Psoas muscle (tissue), 8 donors: ENCODE data around the gene ULK4. TPM values are rescaled to one million over a fixed set of nuclear protein-coding genes. Genes with fewer than 3 reads are reported as not detected.

Experiments
- ATAC-seq, 4 donors: fragments of 200-7000 bp; cut with Tn5 transposase; one replicate each; pipeline ENCODE4 v1.9.1; 2020; ENCODE audit warnings: moderate library complexity in 3 of 4, mild to moderate bottlenecking in 2 of 4
- DNase-seq, 2 donors: peaks; one replicate each; pipeline ENCODE4 v3.0.0-alpha.2; 2020
- H3K27ac ChIP-seq: fragments of 200-600 bp; one replicate; pipeline ENCODE4 v1.8.0; 2022
- H3K27me3 ChIP-seq, 3 donors: fragments of 200-600 bp in 1 of 3; one replicate each; pipeline versions ENCODE4 v1.6.1 to v1.8.0; 2013 to 2022; ENCODE audit warnings: low read length in 2 of 3, mild to moderate bottlenecking in 2 of 3, moderate library complexity in 1 of 3; ENCODE audit not compliant: insufficient read depth in 3 of 3
- H3K36me3 ChIP-seq, 2 donors: fragments of 200-600 bp in 1 of 2; one replicate each; pipeline versions ENCODE4 v1.6.1 to v1.8.0; 2013 to 2022; ENCODE audit warnings: low read depth in 1 of 2, mild to moderate bottlenecking in 1 of 2, moderate library complexity in 1 of 2; ENCODE audit not compliant: insufficient read depth in 1 of 2
- H3K4me1 ChIP-seq: fragments of 200-600 bp; one replicate; pipeline ENCODE4 v1.8.0; 2022
- H3K4me3 ChIP-seq: fragments of 200-600 bp; one replicate; pipeline ENCODE4 v1.8.0; 2022; ENCODE audit warnings: mild to moderate bottlenecking
- H3K9me3 ChIP-seq: fragments of 200-600 bp; one replicate; pipeline ENCODE4 v1.8.0; 2022
- CTCF ChIP-seq: fragments of 200-600 bp; IDR thresholded peaks from one replicate; pipeline ENCODE4 v1.8.0; 2022; ENCODE audit warnings: antibody characterized with exemption
- WGBS, 3 donors: extraction: QIAGEN DNeasy Blood & Tissue Kit; methylation state at CpG; one replicate each; pipeline versions ENCODE4 v1.1.6 to v1.1.7; 2013; 5-methylcytosine and 5-hydroxymethylcytosine counted together
- intact Hi-C, 2 donors: fragments of 100-400 bp; cut with DNase I; formaldehyde crosslinking; loops; one replicate each; pipeline versions ENCODE4 v1.11.0 to v1.14.2; 2022
- polyA plus RNA-seq, 3 donors: library from polyadenylated mRNA; stranded (reverse); fragments of 200-250 nt; gene quantifications; one replicate each; pipeline ENCODE4 v1.2.3, GENCODE V29; 2013
- total RNA-seq, 4 donors: library from RNA; stranded (reverse); fragmentation: NEBNext Ultra II Directional in 2 of 4; extraction: Animal tissue kit (Norgen Biotek cat#: 25700) in 2 of 4; gene quantifications; one replicate each; pipeline versions ENCODE4 v1.2.1 to v1.2.4, GENCODE V29; 2021 to 2023
- donor health status: healthy with polysubstance abuse.
- donor health status: DM: no; HTN: no; CAD: no; lungs with moderate emphysema.
- donor health status: Bipolar disorder and iron deficiency.
- donor health status: healthy.
- donor health status: DM: yes; HTN: yes; CAD: no.
- donor health status: DM: no; HTN: no; CAD: no.
- donor health status: DM: no; HTN: no; CAD: no.
- donor health status: DM: yes; HTN: yes; CAD: no.

Gene ULK4
- total and polyA plus RNA-seq, 7 donors, result 0.61 to 3.2 (median 1.0) TPM

GRCh38 chr3:41833628-41834027 lies 128.3 kb downstream of the ULK4 start:
- ATAC-seq (no peak), DNase-seq (no peak)
- Histone ChIP-seq H3K4me3 (no peak overlapping the region), H3K27me3 (no peaks in the 10 kb centered on the region), H3K4me1 (no peaks in the 10 kb centered on the region), H3K9me3 (peaks cover 6% of the 10 kb centered on the region), H3K36me3 (no peaks in the 10 kb centered on the region), H3K27ac (no peak overlapping the region)
- no peak for TF ChIP-seq CTCF
- intact Hi-C loops, result no loop called here
- WGBS, 3 donors, result 91 to 97% (median 97%) methylated on average over 3 of the region's 3 CpGs

DNA sequence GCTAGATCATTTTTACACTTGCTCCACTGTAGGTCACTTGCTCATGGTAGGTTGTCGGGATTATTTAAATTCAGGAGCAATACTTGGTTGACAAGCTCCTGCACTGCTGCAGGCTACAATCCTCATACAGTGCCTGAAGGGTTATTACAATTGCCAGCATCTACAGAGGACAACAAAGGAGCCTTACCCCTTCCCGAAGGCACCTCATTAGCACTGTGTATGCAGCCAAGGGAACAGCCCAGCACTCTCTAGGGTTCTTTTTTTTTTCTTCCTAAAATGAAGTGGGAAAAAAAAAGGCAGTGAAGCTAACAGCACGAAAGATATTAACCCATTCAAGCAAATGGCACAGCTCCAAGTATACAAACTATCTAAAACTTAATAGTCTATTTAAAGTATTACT lies 142.7 kb downstream of the ULK4 start:
- Histone ChIP-seq H3K27ac (no peak overlapping the region), H3K9me3 (no peaks in the 10 kb centered on the region), H3K27me3 (no peaks in the 10 kb centered on the region), H3K36me3 (no peaks in the 10 kb centered on the region), H3K4me3 (no peak overlapping the region), H3K4me1 (no peaks in the 10 kb centered on the region)
- TF ChIP-seq CTCF, result no peak
- DNase-seq (no peak), ATAC-seq (no peak)
- intact Hi-C loops, result no loop called here
- WGBS, 3 donors, result 46 to 54% (median 51%) methylated on average over 3 of the region's 3 CpGs

- H3K4me1 ChIP-seq, result no peaks in the 10 kb centered on the region
- intact Hi-C loops, result no loop called here
- no peak for ATAC-seq
- no peaks in the 10 kb centered on the region for H3K36me3 ChIP-seq
- H3K27me3 ChIP-seq, result no peaks in the 10 kb centered on the region
- no peak overlapping the region for H3K27ac ChIP-seq
- TF ChIP-seq CTCF, result no peak
- no peaks in the 10 kb centered on the region for H3K9me3 ChIP-seq
- 88 to 94% (median 92%) methylated on average over 8 of the region's 8 CpGs for WGBS, 3 donors
- no peak overlapping the region for H3K4me3 ChIP-seq
- no peak for DNase-seq
These were observed 153.3 kb downstream of the ULK4 start for GRCh38 chr3:41808618-41809017.

- H3K36me3 ChIP-seq, result no peaks in the 10 kb centered on the region
- no peak overlapping the region for H3K4me3 ChIP-seq
- 79 to 87% (median 81%) methylated on average over 1 of the region's 1 CpG for WGBS, 3 donors
- no peaks in the 10 kb centered on the region for H3K9me3 ChIP-seq
- no peak for DNase-seq
- no peaks in the 10 kb centered on the region for H3K4me1 ChIP-seq
- intact Hi-C loops, result no loop called here
- H3K27me3 ChIP-seq, result no peaks in the 10 kb centered on the region
- H3K27ac ChIP-seq, result no peak overlapping the region
- TF ChIP-seq CTCF, result no peak
- no peak for ATAC-seq
These were observed 153.8 kb downstream of the ULK4 start for GRCh38 chr3:41808152-41808551.

DNA sequence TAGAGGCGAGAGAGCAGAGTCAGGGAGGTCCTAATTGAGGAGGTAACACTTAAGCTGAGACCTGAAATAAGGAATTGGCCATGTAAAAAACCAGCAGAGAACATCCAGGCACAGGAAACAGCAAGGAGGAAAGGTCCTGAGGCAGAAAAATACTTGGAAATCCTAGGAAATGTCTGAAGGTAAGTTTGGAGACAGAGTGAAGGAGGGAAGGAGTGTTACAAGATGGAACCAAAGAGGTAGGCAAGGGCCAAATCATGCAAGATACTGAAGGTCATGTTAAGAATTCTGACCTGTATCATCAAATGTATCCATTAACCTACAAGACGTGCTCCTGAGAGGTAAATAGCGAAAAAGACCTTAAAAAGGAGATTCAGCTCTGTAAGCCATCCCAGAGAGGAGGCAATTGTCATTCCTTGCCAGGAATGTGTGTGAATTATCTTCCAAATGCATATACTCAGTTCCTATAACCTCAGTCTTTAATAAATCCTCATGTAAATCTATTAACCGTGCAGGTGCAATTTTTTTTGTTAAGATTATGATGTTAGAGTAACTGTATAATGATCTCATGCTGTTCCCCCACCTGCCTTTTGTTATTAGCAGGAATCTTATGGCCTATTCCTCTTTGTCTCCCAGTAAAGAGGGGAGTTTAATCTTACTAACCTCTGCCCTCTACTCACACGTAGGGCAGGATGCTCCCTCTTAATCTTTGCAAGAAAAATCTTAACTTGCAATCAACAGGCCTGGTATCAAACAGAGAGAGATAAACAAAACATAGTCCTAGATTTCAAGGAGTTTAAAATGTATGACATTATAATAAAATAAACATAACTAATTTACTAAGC lies 166.9 kb downstream of the ULK4 start:
- Histone ChIP-seq H3K9me3 (no peaks in the 10 kb centered on the region), H3K4me3 (no peak overlapping the region), H3K27me3 (no peaks in the 10 kb centered on the region), H3K36me3 (no peaks in the 10 kb centered on the region), H3K27ac (no peak overlapping the region), H3K4me1 (no peaks in the 10 kb centered on the region)
- DNase-seq, result no peak
- no peak for TF ChIP-seq CTCF
- intact Hi-C loops, result no loop called here
- no peak for ATAC-seq
- 75 to 77% (median 76%) methylated on average over 5 of the region's 5 CpGs for WGBS, 3 donors
